Measurements from ENCODE around the gene ATOSB. TPM values are rescaled to one million over a fixed set of nuclear protein-coding genes. Genes with fewer than 3 reads are reported as not detected.

ATOSB gene
- total and polyA plus RNA-seq, 9 of the 15 experiments (the other 6 are each of a cell fraction or from before 2014, with no cell fraction given): 0.45 to 8.0 (median 4.2) TPM

DNA sequence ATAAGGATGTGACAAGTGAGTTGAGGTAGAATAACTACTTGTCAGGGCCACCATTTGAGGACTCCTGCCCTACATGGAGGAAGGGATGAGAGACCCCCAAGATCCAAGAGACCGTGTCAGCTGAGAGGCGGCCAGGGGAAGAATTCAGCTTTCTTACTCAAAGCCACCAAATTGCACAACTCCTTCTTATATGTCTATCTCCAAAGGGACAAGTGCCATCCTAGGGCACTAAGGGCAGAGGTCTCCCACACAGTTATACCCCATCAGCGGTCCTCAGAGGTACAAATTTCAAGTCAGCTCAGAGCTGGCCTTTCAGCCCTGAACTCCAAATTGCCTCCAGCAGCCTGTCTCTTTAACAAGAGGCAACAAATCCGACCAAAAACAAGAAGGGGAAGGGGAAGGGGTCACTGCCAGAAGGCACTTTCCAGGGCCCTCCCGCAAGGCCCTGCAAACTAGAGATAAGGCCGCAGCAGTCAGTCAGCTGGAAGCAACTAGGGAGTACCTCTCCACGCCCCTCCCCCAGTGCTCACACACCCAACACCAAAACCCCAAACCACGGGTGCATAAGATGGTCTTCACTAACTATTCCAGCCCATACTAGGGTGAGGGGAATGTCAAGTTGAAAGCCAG lies 6.6 kb downstream of the ATOSB start (continued):
- no peak for TF ChIP-seq GABPB2 (CRISPR knock-in tag; conservative IDR thresholded peaks at IDR 0.05)
- TF ChIP-seq PHF8 (IDR thresholded peaks at IDR 0.05; ENCODE audit: borderline replicate concordance, low read length): no peak
- no peak for TF ChIP-seq ZNF444 (CRISPR knock-in tag; IDR thresholded peaks at IDR 0.05)
- TF ChIP-seq, protein P1, sequence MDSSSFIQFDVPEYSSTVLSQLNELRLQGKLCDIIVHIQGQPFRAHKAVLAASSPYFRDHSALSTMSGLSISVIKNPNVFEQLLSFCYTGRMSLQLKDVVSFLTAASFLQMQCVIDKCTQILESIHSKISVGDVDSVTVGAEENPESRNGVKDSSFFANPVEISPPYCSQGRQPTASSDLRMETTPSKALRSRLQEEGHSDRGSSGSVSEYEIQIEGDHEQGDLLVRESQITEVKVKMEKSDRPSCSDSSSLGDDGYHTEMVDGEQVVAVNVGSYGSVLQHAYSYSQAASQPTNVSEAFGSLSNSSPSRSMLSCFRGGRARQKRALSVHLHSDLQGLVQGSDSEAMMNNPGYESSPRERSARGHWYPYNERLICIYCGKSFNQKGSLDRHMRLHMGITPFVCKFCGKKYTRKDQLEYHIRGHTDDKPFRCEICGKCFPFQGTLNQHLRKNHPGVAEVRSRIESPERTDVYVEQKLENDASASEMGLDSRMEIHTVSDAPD (CRISPR knock-in tag; IDR thresholded peaks at IDR 0.05): no peak
- no peak for TF ChIP-seq HNRNPL (IDR thresholded peaks at IDR 0.05; ENCODE audit: low read depth, low read length)
- TF ChIP-seq NR4A1 (CRISPR knock-in tag; IDR thresholded peaks at IDR 0.05): no peak
- TF ChIP-seq NR4A1 (tag; IDR thresholded peaks at IDR 0.05): no peak
- peak; percentile 95 for TF ChIP-seq DPF2 (IDR thresholded peaks at IDR 0.05)
- no peak for TF ChIP-seq SUPT5H (IDR thresholded peaks at IDR 0.05)
- TF ChIP-seq NFXL1 (CRISPR knock-in tag; IDR thresholded peaks at IDR 0.05): no peak
- TF ChIP-seq ZNF76 (CRISPR knock-in tag; IDR thresholded peaks at IDR 0.05; ENCODE audit: borderline replicate concordance): no peak
- TF ChIP-seq, protein P2, sequence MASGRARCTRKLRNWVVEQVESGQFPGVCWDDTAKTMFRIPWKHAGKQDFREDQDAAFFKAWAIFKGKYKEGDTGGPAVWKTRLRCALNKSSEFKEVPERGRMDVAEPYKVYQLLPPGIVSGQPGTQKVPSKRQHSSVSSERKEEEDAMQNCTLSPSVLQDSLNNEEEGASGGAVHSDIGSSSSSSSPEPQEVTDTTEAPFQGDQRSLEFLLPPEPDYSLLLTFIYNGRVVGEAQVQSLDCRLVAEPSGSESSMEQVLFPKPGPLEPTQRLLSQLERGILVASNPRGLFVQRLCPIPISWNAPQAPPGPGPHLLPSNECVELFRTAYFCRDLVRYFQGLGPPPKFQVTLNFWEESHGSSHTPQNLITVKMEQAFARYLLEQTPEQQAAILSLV (tag; IDR thresholded peaks at IDR 0.05): no peak
- TF ChIP-seq, protein P3, sequence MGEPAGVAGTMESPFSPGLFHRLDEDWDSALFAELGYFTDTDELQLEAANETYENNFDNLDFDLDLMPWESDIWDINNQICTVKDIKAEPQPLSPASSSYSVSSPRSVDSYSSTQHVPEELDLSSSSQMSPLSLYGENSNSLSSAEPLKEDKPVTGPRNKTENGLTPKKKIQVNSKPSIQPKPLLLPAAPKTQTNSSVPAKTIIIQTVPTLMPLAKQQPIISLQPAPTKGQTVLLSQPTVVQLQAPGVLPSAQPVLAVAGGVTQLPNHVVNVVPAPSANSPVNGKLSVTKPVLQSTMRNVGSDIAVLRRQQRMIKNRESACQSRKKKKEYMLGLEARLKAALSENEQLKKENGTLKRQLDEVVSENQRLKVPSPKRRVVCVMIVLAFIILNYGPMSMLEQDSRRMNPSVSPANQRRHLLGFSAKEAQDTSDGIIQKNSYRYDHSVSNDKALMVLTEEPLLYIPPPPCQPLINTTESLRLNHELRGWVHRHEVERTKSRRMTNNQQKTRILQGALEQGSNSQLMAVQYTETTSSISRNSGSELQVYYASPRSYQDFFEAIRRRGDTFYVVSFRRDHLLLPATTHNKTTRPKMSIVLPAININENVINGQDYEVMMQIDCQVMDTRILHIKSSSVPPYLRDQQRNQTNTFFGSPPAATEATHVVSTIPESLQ (CRISPR knock-in tag; IDR thresholded peaks at IDR 0.05): no peak
- no peak for TF ChIP-seq ZNF668 (CRISPR knock-in tag; IDR thresholded peaks at IDR 0.05)
- no peak for TF ChIP-seq ZNF354B (CRISPR knock-in tag; IDR thresholded peaks at IDR 0.05)
- TF ChIP-seq PHF21A (IDR thresholded peaks at IDR 0.05; ENCODE audit: borderline replicate concordance, low read depth): no peak
- TF ChIP-seq COPS2 (conservative IDR thresholded peaks at IDR 0.05): no peak
- TF ChIP-seq, protein P4, sequence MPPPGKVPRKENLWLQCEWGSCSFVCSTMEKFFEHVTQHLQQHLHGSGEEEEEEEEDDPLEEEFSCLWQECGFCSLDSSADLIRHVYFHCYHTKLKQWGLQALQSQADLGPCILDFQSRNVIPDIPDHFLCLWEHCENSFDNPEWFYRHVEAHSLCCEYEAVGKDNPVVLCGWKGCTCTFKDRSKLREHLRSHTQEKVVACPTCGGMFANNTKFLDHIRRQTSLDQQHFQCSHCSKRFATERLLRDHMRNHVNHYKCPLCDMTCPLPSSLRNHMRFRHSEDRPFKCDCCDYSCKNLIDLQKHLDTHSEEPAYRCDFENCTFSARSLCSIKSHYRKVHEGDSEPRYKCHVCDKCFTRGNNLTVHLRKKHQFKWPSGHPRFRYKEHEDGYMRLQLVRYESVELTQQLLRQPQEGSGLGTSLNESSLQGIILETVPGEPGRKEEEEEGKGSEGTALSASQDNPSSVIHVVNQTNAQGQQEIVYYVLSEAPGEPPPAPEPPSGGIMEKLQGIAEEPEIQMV (tag; conservative IDR thresholded peaks at IDR 0.05; ENCODE audit: low read depth): no peak
- no peak for TF ChIP-seq KAT8 (IDR thresholded peaks at IDR 0.05; ENCODE audit: low read depth)
- no peak for TF ChIP-seq SNRNP70 (optimal IDR thresholded peaks at IDR 0.05; ENCODE audit: low read depth, low read length)
- TF ChIP-seq RAD21 (CRISPR knock-in tag; conservative IDR thresholded peaks at IDR 0.05 in 1 of 2, IDR thresholded peaks at IDR 0.05 in 1 of 2): peak in 1 of 2 experiments; percentile 21; a peak in 1 of 4 replicates
- TF ChIP-seq KDM4B (IDR thresholded peaks at IDR 0.05; ENCODE audit: borderline replicate concordance in 2 of 2, low read depth in 1 of 2): no peak
- TF ChIP-seq FOXP1 (CRISPR knock-in tag; IDR thresholded peaks at IDR 0.05): no peak
- TF ChIP-seq ZNF699 (CRISPR knock-in tag; IDR thresholded peaks at IDR 0.05; ENCODE audit: insufficient replicate concordance): no peak
- no peak for TF ChIP-seq PYGO2 (tag; IDR thresholded peaks at IDR 0.05)
